Endothelial cell of umbilical vein (primary cell): ENCODE data around the gene TOR1B.

Source experiments
- EZH2 ChIP-seq: IDR thresholded peaks from 2 replicates; pipeline ENCODE4 v1.6.1; 2012; ENCODE audit warnings: borderline replicate concordance, low read depth, mild to moderate bottlenecking, moderate library complexity, low read length, inconsistent platforms; ENCODE audit not compliant: severe bottlenecking
- FOS ChIP-seq: IDR thresholded peaks from 2 replicates; pipeline ENCODE4 v1.6.1; 2011; ENCODE audit warnings: mild to moderate bottlenecking, low read length, moderate library complexity, borderline replicate concordance; ENCODE audit not compliant: insufficient read depth
- GATA2 ChIP-seq: IDR thresholded peaks from 2 replicates; pipeline ENCODE4 v1.7.0; 2011; ENCODE audit warnings: low read depth, mild to moderate bottlenecking, moderate library complexity, mixed read lengths, low read length; ENCODE audit not compliant: insufficient read length, insufficient read depth
- JUN ChIP-seq: IDR thresholded peaks from 2 replicates; pipeline ENCODE4 v1.6.1; 2011; ENCODE audit warnings: borderline replicate concordance, low read depth; ENCODE audit not compliant: insufficient read length, insufficient read depth
- MYC ChIP-seq: IDR thresholded peaks from one replicate; pipeline ENCODE4 v1.6.1; 2011; ENCODE audit warnings: mild to moderate bottlenecking, low read depth, low read length
- POLR2A ChIP-seq: IDR thresholded peaks from 2 replicates; pipeline ENCODE4 v1.6.1; 2012; ENCODE audit warnings: low read depth, mild to moderate bottlenecking, control low read depth, low read length
- POLR2AphosphoS5 ChIP-seq: IDR thresholded peaks from 2 replicates; pipeline ENCODE4 v1.6.1; 2012; ENCODE audit warnings: low read depth, mild to moderate bottlenecking, control low read depth, low read length, moderate library complexity; ENCODE audit not compliant: insufficient read depth
- TF ChIP-seq, protein P1 (sequence below), 2 donors: IDR thresholded peaks; 1 replicate in 1 of 2; 2 replicates in 1 of 2; pipeline ENCODE4 v1.5.1; 2011; ENCODE audit warnings: low read length in 2 of 2, mild to moderate bottlenecking in 2 of 2, moderate library complexity in 2 of 2, control low read depth in 1 of 2, inconsistent platforms in 1 of 2, low read depth in 1 of 2; ENCODE audit not compliant: insufficient read depth in 1 of 2; ENCODE audit errors: extremely low read depth in 1 of 2
- TF ChIP-seq, protein P2 (sequence below): IDR thresholded peaks from 2 replicates; pipeline ENCODE4 v1.6.1; 2011; ENCODE audit not compliant: insufficient read depth, insufficient read length

DNA sequence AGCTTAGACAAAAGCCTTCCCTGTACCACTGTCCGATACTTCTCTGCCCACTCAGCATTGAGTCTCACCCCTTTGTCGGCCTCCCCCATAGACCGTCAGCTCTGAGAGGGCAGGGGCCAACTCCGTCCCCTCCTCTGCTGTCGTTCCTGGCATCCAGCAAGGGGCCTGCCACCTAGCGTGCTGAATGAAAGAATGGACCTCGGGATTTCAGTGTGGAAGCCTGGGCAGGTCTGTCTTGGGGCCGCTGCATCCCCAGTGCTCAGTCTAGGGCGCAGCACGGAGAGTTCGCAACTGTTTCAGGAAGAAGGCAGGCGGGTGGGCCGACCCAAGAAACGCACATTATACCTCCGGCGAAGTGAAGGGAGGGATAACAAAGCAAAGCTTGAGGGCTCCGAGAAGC is 1.5 kb upstream of the TOR1B start:
- TF ChIP-seq, protein P1, sequence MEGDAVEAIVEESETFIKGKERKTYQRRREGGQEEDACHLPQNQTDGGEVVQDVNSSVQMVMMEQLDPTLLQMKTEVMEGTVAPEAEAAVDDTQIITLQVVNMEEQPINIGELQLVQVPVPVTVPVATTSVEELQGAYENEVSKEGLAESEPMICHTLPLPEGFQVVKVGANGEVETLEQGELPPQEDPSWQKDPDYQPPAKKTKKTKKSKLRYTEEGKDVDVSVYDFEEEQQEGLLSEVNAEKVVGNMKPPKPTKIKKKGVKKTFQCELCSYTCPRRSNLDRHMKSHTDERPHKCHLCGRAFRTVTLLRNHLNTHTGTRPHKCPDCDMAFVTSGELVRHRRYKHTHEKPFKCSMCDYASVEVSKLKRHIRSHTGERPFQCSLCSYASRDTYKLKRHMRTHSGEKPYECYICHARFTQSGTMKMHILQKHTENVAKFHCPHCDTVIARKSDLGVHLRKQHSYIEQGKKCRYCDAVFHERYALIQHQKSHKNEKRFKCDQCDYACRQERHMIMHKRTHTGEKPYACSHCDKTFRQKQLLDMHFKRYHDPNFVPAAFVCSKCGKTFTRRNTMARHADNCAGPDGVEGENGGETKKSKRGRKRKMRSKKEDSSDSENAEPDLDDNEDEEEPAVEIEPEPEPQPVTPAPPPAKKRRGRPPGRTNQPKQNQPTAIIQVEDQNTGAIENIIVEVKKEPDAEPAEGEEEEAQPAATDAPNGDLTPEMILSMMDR (IDR thresholded peaks at IDR 0.05; ENCODE audit: extremely low read depth in 1 of 2, insufficient read depth in 1 of 2, low read depth in 1 of 2, low read length in 2 of 2), result no peak
- TF ChIP-seq POLR2A, result no peak
- no peak for TF ChIP-seq POLR2AphosphoS5
- TF ChIP-seq GATA2, result no peak
- TF ChIP-seq MYC, result no peak
- TF ChIP-seq EZH2, result no peak
- TF ChIP-seq, protein P2, sequence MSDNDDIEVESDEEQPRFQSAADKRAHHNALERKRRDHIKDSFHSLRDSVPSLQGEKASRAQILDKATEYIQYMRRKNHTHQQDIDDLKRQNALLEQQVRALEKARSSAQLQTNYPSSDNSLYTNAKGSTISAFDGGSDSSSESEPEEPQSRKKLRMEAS, result no peak
- no peak for TF ChIP-seq FOS
- no peak for TF ChIP-seq JUN
